ENCODE data around the gene CCDC80. TPM values are rescaled to one million over a fixed set of nuclear protein-coding genes. Genes with fewer than 3 reads are reported as not detected.

CCDC80 gene
- 0.86 TPM for total RNA-seq (ENCODE audit: unreplicated experiment)
- long read RNA-seq, partial matches to known transcripts = 0 of 1 reads
- long read RNA-seq, other reads (novel, unspliced or antisense) = 1 of 1 reads

DNA sequence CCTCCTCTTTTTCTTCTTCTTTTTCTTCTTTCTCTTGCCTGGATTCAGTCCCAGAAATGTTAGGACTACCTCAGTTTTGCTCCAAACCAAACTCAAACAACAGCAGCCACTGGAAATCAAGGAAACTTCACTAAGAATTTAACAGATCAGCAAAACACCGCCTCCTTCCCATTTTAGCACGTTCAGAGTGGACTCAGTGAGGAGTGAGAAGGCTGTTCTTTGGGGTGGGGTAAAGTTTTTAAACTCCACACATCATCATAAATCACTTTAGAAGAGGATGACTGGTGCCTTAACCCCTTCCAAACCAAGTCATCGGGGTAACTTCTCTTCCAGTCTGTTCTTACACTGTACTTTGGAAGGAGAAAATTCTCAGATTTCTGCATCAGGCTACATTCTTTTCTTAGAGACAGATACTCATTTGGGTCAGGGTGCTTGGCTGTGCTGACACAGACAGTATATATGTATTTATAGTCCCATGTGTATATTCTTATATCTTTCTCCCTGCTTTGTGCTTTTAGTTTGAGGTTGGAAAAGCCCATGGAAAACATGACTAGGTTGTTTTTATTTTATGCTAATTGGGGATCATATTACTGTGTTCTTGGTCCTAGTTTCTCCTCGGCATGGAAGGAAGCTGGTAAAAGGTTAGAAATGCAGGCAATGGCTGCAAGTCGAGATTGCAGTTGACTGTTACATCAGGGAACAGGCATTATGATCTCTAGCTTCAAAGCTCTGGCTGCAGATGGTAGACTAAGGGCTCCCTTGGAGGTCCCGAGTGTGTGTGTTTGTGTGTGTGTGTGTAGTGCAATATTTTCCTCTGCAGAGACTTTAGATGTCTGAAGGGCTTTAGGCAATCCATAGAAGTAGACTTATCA, at the start of gene CCDC80:
TSS of gene CCDC80 (minus strand) at position 214 of the 872 bp plus-strand sequence. CDS start 1,238 bp downstream, outside the sequence.
- no peak for DNase-seq
- no peak for TF ChIP-seq CTCF (IDR thresholded peaks at IDR 0.05; ENCODE audit: partially characterized antibody, unreplicated experiment)
- Mint-ChIP-seq H3K27ac (ENCODE audit: unreplicated experiment) (no peak within 1 kb of the TSS), H3K27me3 (ENCODE audit: unreplicated experiment) (peaks cover 2% of the 10 kb centered on the region), H3K4me3 (ENCODE audit: unreplicated experiment) (no peak within 1 kb of the TSS), H3K4me1 (ENCODE audit: low read depth, unreplicated experiment) (peaks cover 6% of the 10 kb centered on the region), H3K36me3 (ENCODE audit: unreplicated experiment) (peaks cover 3% of the 10 kb centered on the region), H3K9me3 (ENCODE audit: unreplicated experiment) (no peaks in the 10 kb centered on the region)

DNA sequence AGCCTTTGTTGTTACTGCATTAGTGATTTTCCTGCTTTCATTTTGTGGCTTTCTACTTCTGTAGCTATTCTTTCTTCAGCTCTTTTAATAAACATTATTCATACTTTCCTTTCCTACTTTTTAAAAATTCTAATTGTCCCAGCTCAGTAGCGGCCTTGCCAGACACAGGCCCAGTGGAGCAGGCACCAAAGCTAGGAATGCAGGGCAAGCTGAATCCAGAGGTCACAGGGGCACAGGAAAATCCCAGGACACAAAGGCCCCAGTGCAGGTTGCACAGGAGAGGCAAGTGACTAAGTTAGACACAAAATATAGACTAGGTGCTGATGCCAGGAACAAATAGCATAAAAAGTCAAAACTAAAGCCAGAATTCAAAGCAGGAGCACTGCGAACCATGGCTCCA, 49.0 kb upstream of the CCDC80 start:
- Mint-ChIP-seq H3K9me3 (ENCODE audit: unreplicated experiment) (no peaks in the 10 kb centered on the region), H3K36me3 (ENCODE audit: unreplicated experiment) (no peaks in the 10 kb centered on the region), H3K27me3 (ENCODE audit: unreplicated experiment) (no peaks in the 10 kb centered on the region), H3K4me3 (ENCODE audit: unreplicated experiment) (no peak overlapping the region), H3K27ac (ENCODE audit: unreplicated experiment) (no peak overlapping the region), H3K4me1 (ENCODE audit: low read depth, unreplicated experiment) (peaks cover 5% of the 10 kb centered on the region)
- no peak for DNase-seq
- no peak for TF ChIP-seq CTCF (IDR thresholded peaks at IDR 0.05; ENCODE audit: partially characterized antibody, unreplicated experiment)

DNA sequence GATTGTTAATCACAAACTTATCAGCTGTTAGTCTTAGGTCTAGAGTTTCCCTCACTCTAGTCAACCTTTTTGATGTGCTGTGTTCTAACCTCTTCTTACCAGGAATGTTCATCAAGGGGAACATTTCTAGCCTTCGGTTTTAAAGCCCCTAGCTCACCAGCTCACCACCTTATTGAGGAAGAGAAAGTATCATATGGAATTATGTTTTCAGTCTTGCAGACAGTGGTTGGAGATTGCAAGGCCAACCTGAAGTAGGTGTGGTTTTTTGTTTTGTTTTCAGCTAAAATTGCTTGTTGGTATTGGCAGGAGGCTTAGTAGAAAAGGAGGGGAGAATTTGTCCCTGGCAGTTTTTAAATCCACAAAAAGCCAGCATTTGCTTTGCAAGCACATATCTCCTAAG, 48.4 kb upstream of the CCDC80 start:
- no peak overlapping the region for H3K4me3 Mint-ChIP-seq (ENCODE audit: unreplicated experiment)
- DNase-seq = no peak
- no peaks in the 10 kb centered on the region for H3K36me3 Mint-ChIP-seq (ENCODE audit: unreplicated experiment)
- no peak for TF ChIP-seq CTCF (IDR thresholded peaks at IDR 0.05; ENCODE audit: partially characterized antibody, unreplicated experiment)
- H3K9me3 Mint-ChIP-seq (ENCODE audit: unreplicated experiment) = no peaks in the 10 kb centered on the region
- no peak overlapping the region for H3K27ac Mint-ChIP-seq (ENCODE audit: unreplicated experiment)
- no peaks in the 10 kb centered on the region for H3K27me3 Mint-ChIP-seq (ENCODE audit: unreplicated experiment)
- peaks cover 5% of the 10 kb centered on the region for H3K4me1 Mint-ChIP-seq (ENCODE audit: low read depth, unreplicated experiment)

DNA sequence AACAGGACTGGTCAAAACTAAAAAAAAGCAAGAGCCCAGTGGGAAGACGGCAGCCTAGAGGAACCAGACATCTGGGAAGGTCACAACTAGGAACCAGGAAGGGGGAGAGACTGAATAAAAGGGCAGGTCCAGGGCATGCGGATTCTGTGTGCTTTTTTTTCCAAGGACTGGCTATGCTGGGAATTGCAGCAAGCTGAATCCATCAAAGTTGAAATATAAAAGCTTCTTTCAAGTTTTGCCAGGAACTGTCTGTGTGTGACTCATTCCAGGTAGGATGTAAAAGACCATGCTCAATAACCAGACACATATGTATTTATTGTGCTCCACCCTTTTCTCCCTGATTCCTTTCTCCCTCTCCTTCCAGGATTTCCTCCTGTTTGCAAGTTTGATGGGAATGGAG, 47.9 kb upstream of the CCDC80 start:
- no peak overlapping the region for H3K27ac Mint-ChIP-seq (ENCODE audit: unreplicated experiment)
- no peaks in the 10 kb centered on the region for H3K27me3 Mint-ChIP-seq (ENCODE audit: unreplicated experiment)
- H3K4me1 Mint-ChIP-seq (ENCODE audit: low read depth, unreplicated experiment) = peaks cover 5% of the 10 kb centered on the region
- TF ChIP-seq CTCF (IDR thresholded peaks at IDR 0.05; ENCODE audit: partially characterized antibody, unreplicated experiment) = no peak
- no peak for DNase-seq
- H3K4me3 Mint-ChIP-seq (ENCODE audit: unreplicated experiment) = no peak overlapping the region
- H3K9me3 Mint-ChIP-seq (ENCODE audit: unreplicated experiment) = no peaks in the 10 kb centered on the region
- H3K36me3 Mint-ChIP-seq (ENCODE audit: unreplicated experiment) = no peaks in the 10 kb centered on the region
